Uterus (tissue), 2 donors: ENCODE measurements around the gene ELF5.

Experiments used
- CTCF ChIP-seq, 4 experiments: fragments of 200-600 bp in 2 of 4; fragments of 450-650 bp in 2 of 4; sonication (generic) in 2 of 4; IDR thresholded peaks; one replicate each; pipeline ENCODE4 v1.5.1; 2016 to 2019; ENCODE audit warnings: antibody characterized with exemption in 4 of 4, mild to moderate bottlenecking in 2 of 4, moderate library complexity in 1 of 4
- POLR2A ChIP-seq, 2 donors: fragments of 450-650 bp; IDR thresholded peaks; one replicate each; pipeline ENCODE4 v1.6.1; 2016; ENCODE audit warnings: antibody characterized with exemption in 2 of 2, mild to moderate bottlenecking in 1 of 2, moderate library complexity in 1 of 2

DNA sequence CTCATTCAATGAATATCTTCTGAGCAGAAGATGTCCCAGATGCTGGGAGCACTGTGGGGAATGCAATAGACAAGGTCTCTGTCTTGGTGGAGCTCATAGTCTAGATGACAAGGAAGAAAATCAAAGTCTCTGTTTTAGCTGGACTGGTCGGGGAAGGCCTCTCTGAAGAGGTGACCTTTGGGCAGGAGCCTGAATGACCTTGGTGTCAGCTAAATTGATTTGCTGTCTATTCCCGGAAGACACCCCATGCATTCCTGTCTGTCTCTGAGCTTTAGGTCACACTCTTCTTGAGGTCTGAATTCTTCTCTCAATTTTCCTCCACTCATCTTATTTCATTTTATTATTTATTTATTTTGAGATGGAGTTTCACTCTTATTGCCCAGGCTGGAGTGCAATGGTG lies 14.5 kb upstream of the ELF5 start:
- TF ChIP-seq POLR2A (IDR thresholded peaks at IDR 0.05) (no peak), CTCF (IDR thresholded peaks at IDR 0.05) (no peak)
